A673 (cell line): ENCODE data around the gene USO1. TPM values are rescaled to one million over a fixed set of nuclear protein-coding genes. Genes with fewer than 3 reads are reported as not detected.

Experiments
- BruUV-seq: library from RNA; stranded (reverse); fragments of 400-500 nt; replicated peaks from 2 replicates; lab custom pipeline; 2021; lab: Mats Ljungman, UMichigan
- CTCF ChIA-PET: fragments of 300-600 bp; sonication (Branson Sonifier 250); formaldehyde crosslinking; loops from one replicate; lab custom pipeline; 2022; ENCODE audit warnings: antibody characterized with exemption; lab: Charles Lee
- POLR2A ChIA-PET: fragments of 300-600 bp; sonication (Branson Sonifier 250); formaldehyde crosslinking; loops from one replicate; lab custom pipeline; 2022; ENCODE audit warnings: antibody characterized with exemption; ENCODE audit not compliant: low non-redundant PET; lab: Charles Lee
- DNase-seq: peaks from one replicate; pipeline ENCODE4 v3.0.0-alpha.2; 2015; ENCODE audit warnings: low spot score
- H3K27ac ChIP-seq: fragments of 200-600 bp; sonication (generic); 2 replicates; pipeline ENCODE4 v1.5.1; 2016; ENCODE audit warnings: mixed run types, low read depth, mild to moderate bottlenecking, mixed read lengths, antibody characterized with exemption, low read length; ENCODE audit not compliant: poor library complexity, severe bottlenecking
- H3K27me3 ChIP-seq: fragments of 200-600 bp; sonication (generic); replicated peaks from 2 replicates; pipeline ENCODE4 v1.6.1; 2017; ENCODE audit warnings: mixed run types, low read depth, mild to moderate bottlenecking, mixed read lengths, antibody characterized with exemption, low read length; ENCODE audit not compliant: insufficient read depth, poor library complexity
- H3K36me3 ChIP-seq: fragments of 200-600 bp; sonication (generic); 2 replicates; pipeline ENCODE4 v1.6.1; 2016; ENCODE audit warnings: mixed run types, mild to moderate bottlenecking, mixed read lengths, antibody characterized with exemption, low read length; ENCODE audit not compliant: insufficient read depth, poor library complexity, severe bottlenecking
- H3K4me1 ChIP-seq: fragments of 200-600 bp; sonication (generic); 2 replicates; pipeline ENCODE4 v1.6.1; 2017; ENCODE audit warnings: mixed run types, mild to moderate bottlenecking, mixed read lengths, antibody characterized with exemption, low read length; ENCODE audit not compliant: insufficient read depth, poor library complexity, severe bottlenecking
- H3K4me3 ChIP-seq: fragments of 200-600 bp; sonication (generic); 2 replicates; pipeline ENCODE4 v1.5.1; 2016; ENCODE audit warnings: low read depth, mixed run types, mild to moderate bottlenecking, mixed read lengths, low read length; ENCODE audit not compliant: poor library complexity, severe bottlenecking
- H3K9me3 ChIP-seq: fragments of 200-600 bp; sonication (generic); 2 replicates; pipeline ENCODE4 v1.6.1; 2016; ENCODE audit warnings: mixed run types, low read depth, mild to moderate bottlenecking, mixed read lengths, antibody characterized with exemption, low read length; ENCODE audit not compliant: poor library complexity, severe bottlenecking
- EZH2 ChIP-seq: fragments of 200-600 bp; sonication (generic); IDR thresholded peaks from 2 replicates; pipeline ENCODE4 v1.6.1; 2017; ENCODE audit warnings: borderline replicate concordance, low read depth, mild to moderate bottlenecking, mixed read lengths, antibody characterized with exemption, low read length; ENCODE audit not compliant: poor library complexity, severe bottlenecking
- intact Hi-C: fragments of 100-400 bp; cut with micrococcal nuclease; formaldehyde crosslinking; loops from one replicate; pipeline ENCODE4 v1.10.0; 2022; ENCODE audit not compliant: unreplicated experiment
- total RNA-seq: library from RNA; stranded (reverse); gene quantifications from 2 replicates; pipeline ENCODE4 v1.2.3, GENCODE V29; 2021
- TF ChIP-seq, protein P1 (sequence below): fragments of 300-800, 200-600 bp; sonication (generic); conservative IDR thresholded peaks from 2 replicates; pipeline ENCODE4 v1.5.1; 2017; ENCODE audit warnings: low read depth, mild to moderate bottlenecking, antibody characterized with exemption, low read length, moderate library complexity, mixed read lengths

Gene USO1
- total RNA-seq, 1 experiment from 2014 or later, result 35.6 TPM

DNA sequence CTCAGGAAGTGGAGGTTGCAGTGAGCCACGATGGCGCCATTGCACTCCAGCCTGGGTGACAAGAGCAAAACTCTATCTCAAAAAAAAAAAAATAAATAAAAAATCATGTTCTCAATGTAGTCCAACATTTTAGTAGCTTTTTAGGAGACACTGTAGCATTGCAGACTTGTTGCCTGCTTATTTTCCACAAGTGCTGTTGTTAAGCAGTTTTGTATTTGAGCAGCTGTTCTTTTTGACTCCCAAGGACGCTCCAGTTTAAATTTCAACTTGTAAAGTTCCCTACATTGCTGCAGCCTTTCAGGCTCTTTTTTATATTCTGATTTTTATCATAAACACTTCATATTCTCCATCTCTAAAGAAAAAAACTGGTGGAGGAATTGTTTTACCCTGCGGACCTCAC, 94.7 kb downstream of the USO1 start:
- intact Hi-C loops, result no loop called here
- ChIA-PET POLR2A (no interaction called here), CTCF (interaction anchor here (0.6 kb wide), 1 partner anchor 178 kb away, joined by 5 read pairs; no protein-coding TSS in a partner anchor)

DNA sequence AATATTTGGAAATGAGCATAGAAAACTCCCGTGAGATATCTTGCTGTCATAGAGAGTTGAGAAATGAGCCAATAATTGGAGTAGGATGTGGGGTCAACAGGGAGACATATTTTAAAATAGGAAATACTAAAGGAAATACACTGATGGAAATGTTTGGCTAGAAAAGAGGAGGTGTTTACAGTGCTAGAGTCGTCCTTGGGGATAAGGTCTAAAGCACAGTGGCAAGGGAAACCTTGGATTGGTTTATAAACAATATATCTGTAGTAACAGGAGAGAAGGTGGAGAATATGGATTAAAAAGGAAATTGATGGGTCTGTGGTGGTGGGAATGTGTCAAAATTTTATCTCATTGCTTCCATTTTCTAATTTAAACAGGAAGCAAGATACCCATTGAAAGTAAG, 95.8 kb downstream of the USO1 start:
- Histone ChIP-seq H3K27ac (no peak overlapping the region), H3K9me3 (no peaks in the 10 kb centered on the region), H3K4me1 (no peaks in the 10 kb centered on the region), H3K4me3 (no peak overlapping the region), H3K27me3 (no peaks in the 10 kb centered on the region), H3K36me3 (no peaks in the 10 kb centered on the region)
- TF ChIP-seq EZH2, result no peak
- TF ChIP-seq, protein P1, sequence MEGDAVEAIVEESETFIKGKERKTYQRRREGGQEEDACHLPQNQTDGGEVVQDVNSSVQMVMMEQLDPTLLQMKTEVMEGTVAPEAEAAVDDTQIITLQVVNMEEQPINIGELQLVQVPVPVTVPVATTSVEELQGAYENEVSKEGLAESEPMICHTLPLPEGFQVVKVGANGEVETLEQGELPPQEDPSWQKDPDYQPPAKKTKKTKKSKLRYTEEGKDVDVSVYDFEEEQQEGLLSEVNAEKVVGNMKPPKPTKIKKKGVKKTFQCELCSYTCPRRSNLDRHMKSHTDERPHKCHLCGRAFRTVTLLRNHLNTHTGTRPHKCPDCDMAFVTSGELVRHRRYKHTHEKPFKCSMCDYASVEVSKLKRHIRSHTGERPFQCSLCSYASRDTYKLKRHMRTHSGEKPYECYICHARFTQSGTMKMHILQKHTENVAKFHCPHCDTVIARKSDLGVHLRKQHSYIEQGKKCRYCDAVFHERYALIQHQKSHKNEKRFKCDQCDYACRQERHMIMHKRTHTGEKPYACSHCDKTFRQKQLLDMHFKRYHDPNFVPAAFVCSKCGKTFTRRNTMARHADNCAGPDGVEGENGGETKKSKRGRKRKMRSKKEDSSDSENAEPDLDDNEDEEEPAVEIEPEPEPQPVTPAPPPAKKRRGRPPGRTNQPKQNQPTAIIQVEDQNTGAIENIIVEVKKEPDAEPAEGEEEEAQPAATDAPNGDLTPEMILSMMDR, result no peak
- intact Hi-C loops, result no loop called here
- no peak for DNase-seq
- POLR2A ChIA-PET, result no interaction called here
- CTCF ChIA-PET, result no interaction called here
- BruUV-seq, result no TSS peak

More for the DNA sequence above, 94.7 kb downstream of the USO1 start:
- no peaks in the 10 kb centered on the region for H3K9me3 ChIP-seq
- H3K36me3 ChIP-seq, result no peaks in the 10 kb centered on the region
- no peak overlapping the region for H3K27ac ChIP-seq
- TF ChIP-seq, protein P1, result no peak
- TF ChIP-seq EZH2, result no peak
- no peaks in the 10 kb centered on the region for H3K4me1 ChIP-seq
- H3K4me3 ChIP-seq, result no peak overlapping the region
- no TSS peak for BruUV-seq
- H3K27me3 ChIP-seq, result no peaks in the 10 kb centered on the region
- no peak for DNase-seq

DNA sequence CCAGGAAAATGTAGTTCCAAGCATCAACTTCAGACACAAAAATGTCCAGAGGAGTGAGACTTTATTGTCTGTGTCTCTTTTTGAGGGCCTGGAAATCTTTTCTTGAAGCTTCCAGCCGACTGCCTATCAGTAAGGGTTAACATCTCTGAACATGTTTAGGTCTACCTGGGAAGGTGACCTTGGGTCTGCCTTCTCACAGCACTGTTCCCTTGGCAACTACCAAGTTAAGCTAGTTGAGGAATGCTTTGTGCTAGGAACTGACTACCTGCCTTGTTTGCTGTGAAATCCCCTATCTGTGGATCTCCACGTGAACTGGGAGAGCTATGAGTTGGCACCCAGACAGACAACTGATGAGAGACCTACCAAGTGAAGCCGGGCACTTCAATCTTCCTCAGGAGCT, 96.3 kb downstream of the USO1 start:
- Histone ChIP-seq H3K4me3 (no peak overlapping the region), H3K27me3 (no peaks in the 10 kb centered on the region), H3K36me3 (no peaks in the 10 kb centered on the region), H3K4me1 (no peaks in the 10 kb centered on the region), H3K9me3 (no peaks in the 10 kb centered on the region), H3K27ac (no peak overlapping the region)
- TF ChIP-seq EZH2, result no peak
- TF ChIP-seq, protein P1, result no peak
- ChIA-PET CTCF (no interaction called here), POLR2A (no interaction called here)
- DNase-seq, result no peak
- intact Hi-C loops, result no loop called here
- no TSS peak for BruUV-seq
